ENCODE data around the gene PAXX.

Gene PAXX

DNA sequence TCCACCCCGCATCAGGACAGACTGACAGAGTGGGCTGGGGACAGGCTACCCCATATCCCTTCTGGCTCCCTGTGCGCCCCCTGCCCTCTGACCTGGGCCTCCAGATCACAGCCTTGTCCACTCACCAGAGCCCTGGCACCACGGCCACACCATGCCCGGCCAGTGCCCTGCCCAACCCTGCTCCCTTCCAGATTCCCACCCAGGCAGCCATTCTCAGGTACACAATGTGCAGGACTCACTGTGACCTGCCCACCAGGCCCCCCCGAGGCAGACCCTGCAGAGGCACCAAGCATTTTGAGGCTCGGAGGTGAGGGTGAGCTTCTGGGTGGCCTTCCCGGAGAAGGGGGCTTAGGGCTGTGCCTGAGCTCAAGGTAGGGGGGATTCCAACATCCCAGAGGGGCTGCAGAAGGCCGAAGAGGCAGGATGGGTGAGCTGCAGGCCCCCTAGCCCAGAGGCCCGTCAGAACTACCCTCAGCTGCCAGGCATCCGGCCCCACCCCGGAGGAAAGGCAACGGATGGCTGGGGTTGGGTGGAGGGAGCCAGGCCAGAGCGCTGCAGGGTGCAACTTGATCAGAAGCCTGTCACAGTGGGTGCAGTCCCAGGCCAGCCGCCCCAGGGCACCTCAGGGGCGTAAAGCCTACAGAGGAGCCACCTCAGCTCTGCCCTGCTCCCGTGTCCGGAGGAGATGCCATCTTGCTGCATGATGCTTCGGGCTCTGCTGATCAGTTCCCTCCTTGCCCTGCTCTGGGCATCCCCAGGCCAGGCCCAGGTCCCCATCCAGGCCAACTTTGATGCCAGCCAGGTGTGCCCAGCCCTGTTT, 9.8 kb upstream of the PAXX start, which contains the start of gene LCNL1:
Gene LCNL1 (plus strand): TSS at position 762 of the 820 bp plus-strand sequence. CDS start 594 bp downstream, outside the sequence.
- DNase-seq (ENCODE audit: low read depth, low spot score): no peak

DNA sequence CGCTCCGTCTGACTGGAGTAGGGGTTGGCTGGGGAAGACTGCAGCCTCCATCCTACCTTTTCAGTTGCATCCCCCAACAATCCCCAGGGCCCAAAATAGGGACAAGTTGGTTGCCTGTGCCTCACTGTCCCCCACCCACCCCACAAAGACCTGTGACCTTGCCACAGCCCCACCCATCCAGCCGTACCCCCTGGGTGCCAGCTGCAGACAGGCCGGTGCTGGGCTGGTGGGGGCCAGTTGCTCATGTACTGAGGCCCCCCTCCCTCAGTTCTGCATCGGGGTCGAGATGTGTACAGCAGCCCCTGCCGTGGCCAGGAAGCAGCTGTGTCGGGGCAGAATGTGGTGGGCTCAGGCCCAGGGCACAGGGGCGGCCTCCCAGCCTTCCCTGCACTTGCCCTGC, 9.1 kb upstream of the PAXX start:
- no peak for DNase-seq (ENCODE audit: low read depth, low spot score)

DNA sequence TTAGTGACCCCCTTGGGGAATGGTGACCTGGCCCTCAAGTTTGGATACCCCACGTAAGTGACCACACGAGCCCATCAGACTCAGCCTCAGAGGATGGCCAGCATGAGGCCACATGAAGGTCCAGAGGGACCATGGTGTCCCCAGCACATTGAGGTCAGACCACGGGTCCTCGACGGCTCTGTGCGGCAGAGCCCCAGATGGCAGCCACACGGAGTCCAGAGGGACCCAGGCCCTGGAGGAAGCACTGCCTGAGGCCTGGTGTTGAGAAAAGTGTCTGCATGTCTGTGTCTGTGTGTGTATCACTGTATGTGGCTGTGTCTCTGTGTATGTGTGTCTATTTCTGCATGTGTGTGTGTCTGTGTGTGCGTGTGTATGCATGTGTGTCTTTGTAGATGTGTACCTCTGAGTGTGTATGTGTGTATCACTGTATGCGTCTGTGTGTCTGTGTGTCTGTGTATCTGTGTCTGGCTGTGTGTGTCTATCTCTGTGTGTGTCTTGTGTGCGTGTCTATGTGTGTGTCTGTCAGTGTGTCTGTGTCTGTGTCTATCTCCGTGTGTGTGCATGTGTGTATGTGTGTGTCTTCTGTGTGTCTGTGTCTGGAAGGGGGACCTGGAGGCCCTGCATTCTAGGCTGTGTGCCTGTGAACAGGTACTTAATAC, 8.4 kb upstream of the PAXX start:
- no peak for DNase-seq (ENCODE audit: low read depth, low spot score)

DNA sequence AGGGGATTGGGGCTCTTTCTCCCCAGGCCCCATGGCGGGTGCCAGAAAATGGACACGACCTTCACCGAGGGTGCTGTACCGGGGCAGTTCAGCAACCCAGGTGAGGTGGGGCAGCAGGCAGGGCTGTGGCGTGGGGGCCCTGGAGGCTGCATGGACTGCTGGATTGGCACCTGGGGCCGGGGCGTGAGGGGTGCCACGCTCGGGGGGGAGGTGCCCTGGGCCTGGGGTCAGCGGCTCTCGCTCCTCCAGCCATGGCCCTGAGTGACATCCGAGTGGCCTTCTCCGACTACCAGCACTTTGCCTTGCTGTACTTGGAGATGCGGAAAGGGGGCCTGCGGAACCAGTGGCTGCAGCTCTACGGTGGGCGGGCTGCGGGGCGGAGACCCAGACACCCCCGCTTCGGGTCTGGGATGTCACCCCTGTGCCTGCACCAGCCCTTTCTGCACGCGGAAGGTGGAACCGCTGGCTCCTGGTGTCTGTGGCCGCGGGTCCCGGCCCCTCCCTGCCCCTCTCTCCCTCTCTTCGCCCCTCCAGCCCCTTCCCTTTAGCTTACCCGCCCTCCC, 7.7 kb upstream of the PAXX start:
- DNase-seq (ENCODE audit: low read depth, low spot score): no peak

DNA sequence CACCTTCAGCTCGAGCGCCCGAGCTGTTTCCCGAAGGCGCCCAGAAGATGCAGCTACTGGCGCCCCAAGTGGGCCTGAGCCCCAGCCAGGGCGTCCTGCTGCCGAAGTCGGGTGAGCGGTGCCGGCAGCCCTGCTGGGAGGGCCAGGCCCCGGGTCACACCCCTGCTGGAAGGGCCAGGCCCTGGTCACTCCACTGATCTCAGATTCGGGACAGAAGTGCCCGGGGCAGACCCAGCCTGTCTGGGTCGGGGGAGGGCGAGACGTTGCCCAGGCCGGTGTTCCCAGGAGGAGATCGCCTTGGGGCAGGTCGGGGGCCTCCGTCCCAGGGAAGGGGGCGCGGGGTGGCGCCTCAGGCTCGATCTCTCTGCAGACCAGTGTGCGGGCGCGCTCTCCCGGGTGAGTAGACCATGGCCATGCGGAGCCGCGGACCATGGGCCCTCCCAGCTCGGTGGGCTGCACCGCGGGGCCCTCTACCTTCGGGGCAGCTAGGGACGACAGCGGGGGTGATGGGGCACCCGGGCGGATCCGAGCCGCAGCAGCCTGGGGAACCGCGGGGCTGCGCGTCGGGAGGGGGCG, 7.1 kb upstream of the PAXX start:
- no peak for DNase-seq (ENCODE audit: low read depth, low spot score)

DNA sequence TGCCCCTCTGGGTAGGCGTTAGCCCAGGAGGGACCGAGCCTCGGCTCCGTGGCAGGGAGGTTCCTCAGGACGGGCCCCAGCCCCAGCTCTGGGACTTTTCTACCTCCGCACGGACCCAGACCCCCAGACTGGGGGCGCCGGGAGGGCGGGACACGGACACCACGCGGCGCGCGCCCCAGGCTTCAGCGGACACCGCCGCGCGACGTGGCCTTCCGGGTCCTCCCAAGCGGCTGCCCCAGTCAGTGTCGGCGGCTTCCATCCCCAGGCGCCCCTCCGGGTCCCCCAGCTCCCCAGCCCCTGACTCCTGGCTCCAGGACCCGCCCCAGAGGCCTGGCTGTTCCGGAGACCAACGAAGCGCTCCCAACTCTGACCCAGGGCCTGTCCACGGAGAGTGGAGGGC, 6.4 kb upstream of the PAXX start:
- no peak for DNase-seq (ENCODE audit: low read depth, low spot score)

DNA sequence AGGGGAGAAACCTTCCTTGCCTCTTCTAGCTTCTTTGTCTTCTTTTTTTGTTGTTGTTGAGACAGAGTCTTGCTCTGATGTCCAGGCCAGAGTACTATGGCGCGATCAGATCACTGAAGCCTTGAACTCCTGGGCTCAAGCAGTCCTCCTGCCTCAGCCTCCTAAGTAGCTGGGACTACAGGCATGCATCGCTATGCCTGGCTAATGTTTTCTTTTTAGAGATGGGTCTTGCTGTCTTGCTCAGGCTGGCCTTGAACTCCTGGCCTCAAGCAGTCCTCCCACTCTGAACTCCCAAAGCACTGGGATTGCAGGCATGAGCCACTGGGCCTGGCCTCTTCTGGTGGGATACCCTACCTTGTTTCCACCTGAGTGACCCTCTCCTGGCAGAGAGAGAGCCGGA, 3.4 kb upstream of the PAXX start:
- no peak for DNase-seq (ENCODE audit: low read depth, low spot score)

DNA sequence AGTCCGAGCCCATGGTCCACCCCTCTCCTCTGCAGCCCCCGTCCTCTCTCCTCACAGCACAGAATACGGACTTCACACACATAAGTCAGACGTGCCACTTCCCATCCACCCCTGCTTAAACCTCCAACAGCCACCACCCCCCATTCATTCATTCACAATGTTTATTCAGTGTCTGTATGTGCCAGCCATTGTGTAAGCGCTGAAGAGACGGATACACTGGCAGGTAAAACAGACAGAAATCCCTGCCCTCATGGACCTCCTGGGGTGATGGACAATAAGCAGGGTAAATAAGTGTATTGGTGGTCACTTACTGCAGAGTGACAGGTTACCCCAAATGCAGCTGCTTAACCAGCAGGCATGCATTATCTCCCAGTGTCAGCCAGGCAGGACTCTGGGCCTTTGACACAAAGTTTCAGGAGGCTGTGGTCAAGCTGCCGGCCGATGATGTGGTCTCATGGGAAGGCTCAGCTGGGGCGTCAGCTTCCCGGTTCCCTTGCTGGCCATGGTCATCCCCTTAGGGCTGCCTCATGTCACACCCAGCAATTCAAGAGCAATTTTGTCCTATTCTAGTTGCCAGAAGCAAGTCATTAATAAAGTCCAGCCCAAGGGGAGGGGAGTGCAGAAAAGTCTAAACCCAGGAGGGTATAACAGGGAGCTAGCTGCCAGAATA, 1.8 kb upstream of the PAXX start:
- DNase-seq (ENCODE audit: low read depth, low spot score): no peak

DNA sequence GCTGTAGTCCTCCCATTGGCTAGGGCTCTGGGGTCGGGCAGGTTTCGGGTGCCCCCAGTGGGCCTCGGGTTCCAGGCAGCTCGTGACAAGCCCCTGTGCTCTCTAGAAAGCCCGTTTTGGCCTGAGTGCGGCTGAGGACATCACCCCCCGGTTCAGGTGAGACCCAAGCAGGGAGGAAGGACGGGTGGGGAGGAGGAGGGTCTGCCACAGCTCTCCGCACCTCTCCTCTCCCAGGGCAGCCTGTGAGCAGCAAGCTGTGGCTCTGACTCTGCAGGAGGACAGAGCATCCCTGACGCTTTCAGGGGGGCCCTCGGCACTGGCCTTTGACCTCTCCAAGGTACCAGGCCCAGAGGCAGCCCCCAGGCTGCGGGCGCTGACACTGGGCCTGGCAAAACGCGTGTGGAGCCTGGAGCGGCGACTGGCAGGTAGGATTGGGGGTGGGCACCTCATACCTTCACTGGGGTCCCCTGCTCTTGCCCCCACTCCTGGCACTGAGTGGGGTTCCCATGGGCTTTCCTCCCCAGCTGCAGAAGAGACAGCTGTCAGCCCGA, 672 bp downstream of the PAXX start:
- no peak for DNase-seq (ENCODE audit: low read depth, low spot score)

DNA sequence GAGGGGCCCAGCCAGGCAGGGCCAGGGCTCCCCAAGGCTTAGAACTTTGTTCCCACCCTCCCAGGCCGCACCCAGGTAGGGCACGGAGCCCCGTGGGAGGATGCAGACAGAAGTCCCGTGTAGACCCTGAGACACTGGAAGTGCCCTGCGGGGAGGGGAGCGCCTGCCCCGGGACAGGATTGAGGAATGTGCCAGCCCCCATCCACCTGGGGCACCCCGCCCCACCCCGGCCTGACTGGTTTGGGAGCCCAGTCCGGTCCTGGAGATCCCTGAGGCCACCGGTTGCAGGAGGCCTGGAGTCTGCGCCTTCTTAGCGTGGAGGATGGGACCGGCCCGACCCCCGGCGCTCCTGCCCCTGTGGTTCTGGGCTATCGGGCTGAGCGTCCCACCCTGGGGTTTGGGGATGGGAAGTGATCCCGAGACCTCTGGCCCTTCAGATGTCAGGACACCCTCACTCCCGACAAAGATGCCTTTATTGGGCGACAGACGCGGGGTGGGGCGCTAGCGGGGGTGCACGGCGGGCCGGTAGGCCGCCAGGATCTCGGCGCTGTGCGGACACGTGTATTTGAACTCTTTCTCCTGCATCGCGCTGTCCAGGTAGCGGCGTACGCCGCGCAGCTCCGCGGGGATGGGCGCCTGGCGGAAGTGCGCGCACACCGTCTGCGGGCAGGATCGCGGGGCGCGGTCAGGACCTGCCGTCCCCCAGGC, 2.1 kb downstream of the PAXX start:
- no peak for DNase-seq (ENCODE audit: low read depth, low spot score)

DNA sequence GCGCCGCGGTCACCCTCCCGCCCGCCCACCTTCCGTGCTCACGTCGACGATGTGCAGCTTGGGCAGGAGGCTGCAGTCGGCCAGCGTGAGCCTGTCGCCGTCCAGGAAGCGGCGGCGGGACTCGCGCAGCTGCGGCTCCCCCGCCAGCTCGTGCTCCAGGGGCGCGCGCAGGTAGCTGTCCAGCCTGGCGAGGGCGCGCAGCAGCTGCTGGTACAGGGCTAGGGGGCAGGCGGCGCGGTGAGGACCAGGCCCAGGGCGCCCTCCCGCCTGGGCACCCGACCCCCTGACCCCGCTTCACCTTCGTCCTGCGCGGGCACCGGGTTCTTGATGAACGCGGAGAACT, 2.6 kb downstream of the PAXX start:
- DNase-seq (ENCODE audit: low read depth, low spot score): no peak

DNA sequence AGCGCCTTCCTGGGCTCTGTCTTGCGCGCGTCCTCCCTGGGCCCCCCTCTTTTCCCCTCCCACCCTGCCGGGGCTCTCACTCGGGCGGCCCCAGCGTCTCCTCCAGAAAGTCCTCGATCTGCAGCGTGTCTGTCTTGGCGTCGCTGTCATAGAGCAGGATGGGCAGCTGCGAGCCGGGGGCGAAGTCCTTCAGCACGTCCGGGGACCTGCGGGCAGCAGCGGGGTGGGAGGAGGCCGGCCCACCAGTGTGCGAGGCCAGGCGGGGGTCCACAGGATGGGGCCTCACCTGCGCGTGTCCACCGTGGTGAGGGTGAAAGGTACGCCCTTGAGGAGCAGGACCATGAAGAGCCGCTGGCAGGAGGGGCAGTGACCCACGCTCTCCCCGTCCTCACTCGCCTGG, 3.1 kb downstream of the PAXX start:
- no peak for DNase-seq (ENCODE audit: low read depth, low spot score)

DNA sequence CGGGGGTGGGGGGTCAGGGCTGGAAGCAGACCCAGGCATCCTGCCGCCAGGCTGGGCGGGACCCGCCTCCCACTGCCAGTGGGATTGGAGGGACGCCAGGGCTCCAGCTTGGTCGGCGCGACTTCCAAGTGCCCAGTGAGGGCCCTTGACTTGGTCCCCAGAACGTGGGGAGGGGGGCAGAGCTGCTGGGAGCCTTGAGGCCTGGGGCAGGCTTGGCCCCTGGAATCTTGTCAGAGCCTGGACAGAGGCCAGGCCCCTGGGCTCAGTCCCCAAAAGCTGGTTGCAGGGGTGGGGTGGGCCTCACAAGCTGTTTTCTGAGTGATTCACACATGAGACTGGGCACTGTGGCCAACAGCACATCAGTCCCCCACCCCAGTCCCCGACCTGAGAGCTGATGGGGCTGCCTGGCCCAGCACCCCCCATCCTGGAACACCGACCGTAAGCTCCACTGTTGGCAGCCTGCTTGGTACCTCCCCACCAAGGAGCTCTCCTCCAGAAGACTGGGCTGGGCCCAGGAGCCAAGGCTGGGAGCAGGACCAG, 3.6 kb downstream of the PAXX start:
- no peak for DNase-seq (ENCODE audit: low read depth, low spot score)

DNA sequence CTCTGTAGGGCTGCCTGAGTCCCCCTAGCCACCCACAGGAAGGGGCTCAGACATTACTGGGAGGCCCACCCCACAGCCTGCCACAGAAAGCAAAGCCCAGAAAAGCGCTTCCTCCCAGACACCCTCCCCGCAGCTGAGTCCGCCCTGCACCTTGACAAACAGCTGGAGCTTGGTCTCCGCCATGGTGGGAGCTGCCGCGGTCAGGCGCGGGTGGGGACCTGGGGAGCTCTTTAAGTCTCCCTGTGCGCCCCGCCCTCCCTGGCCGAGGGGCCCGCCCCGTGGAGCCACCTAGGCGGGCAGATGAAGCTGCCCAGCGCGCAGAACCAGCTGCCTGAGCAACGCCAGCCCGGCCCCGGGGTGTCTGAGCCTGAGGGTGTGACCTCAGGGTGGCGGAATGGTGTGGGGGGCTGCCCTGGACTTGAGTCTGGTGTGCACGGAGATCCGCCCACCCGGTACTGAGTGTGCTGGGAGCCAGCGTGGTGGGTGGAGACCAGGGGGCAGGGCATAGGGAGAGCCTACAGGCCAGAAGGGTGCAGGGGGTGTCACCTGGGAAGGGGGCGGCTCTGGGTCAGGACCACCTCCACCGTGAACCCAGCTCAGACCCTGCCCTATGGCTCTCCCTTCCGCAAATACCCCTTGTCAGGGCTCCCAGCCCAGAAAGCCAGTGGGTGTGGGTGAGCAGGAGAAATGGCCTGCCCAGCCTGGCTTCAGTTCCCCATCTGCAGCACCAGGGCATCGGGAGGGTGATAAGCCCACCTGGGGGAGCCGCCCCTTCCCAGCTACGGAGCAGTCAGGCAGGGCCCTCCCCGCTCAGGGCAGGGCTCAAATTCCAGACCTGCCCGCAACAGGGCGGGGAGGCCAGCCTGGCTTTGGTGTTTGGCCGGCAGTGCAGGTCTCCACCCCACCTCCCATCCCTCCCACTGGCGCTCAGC, 4.4 kb downstream of the PAXX start, which contains the start of gene CLIC3:
Gene CLIC3 (minus strand): TSS at position 208 of the 932 bp plus-strand sequence. CDS start 25 bp downstream, at position 183.
- no peak for DNase-seq (ENCODE audit: low read depth, low spot score)

DNA sequence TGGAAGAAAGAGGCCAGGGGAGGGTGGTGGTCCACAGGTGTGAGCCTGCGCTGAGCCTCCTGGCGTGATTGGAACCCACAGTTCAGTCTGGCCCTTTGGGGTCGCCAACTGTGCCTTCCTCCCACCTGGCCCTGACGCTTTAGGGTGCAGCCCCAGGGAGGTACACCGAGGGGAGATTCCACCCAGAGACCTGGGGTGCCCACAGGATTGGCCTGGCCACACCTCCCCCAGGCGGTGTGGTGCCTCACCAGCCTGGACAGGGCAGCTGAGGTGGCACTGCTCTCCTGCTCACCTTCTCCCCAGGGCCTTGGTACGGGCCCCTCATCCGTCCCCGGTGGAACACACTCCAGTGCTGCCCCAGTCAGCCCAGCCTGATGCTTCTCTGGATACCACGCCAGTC, 5.1 kb downstream of the PAXX start:
- DNase-seq (ENCODE audit: low read depth, low spot score): no peak

DNA sequence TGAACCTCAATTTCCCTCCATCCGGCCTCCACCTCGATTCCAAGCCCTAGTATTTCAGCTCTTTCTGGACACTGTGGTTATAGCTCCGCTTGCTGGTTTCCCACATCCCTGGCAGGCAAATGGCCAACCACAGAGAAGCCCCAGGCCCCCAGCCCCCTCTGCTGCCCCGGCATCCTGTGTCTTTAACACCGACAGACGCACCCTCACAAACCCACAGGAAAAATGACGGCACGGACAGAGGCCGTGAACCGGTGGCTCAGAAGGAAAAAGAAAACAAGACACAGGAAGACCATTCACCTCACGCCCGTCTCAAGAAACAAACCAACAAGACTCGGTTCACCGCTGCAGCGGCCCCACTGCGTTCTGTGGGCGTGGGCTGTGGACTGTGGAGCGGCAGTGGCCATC, 5.6 kb downstream of the PAXX start:
- DNase-seq (ENCODE audit: low read depth, low spot score): no peak

DNA sequence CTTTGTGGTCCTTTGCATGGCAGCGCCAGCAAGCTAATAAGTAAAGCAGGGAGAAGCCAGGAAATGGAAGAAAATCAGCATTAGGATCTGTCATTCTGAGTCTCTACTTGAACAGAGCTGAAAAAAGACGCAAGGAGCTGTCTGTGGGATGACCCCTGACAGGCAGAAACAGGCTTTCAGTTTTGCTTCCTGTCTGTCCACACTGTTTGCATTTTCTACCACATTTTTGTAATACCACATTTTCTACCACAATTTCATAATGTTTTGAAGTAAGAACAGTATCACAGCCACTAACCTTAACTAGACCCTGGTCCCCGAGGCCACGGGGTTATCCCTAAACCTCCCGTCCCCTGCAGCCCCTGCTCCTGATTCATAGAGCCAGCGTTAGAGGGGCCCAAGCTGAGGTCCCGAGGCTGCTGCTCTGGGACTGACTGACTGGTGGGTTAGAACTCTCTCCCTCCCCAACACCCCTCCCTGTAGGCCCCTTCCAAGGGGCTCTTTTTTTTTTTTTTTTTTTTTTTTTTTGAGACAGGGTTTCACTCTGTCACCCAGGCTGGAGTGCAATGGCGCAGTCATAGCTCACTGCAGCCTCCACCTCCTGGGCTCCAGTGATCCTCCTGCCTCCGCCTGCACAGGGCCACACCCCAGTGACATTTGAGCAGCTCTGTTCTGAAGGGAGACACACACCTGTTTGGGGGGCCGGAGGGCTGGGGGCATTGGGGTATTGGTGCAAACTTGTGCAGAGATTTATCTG, 8.1 kb downstream of the PAXX start:
- DNase-seq (ENCODE audit: low read depth, low spot score): no peak

DNA sequence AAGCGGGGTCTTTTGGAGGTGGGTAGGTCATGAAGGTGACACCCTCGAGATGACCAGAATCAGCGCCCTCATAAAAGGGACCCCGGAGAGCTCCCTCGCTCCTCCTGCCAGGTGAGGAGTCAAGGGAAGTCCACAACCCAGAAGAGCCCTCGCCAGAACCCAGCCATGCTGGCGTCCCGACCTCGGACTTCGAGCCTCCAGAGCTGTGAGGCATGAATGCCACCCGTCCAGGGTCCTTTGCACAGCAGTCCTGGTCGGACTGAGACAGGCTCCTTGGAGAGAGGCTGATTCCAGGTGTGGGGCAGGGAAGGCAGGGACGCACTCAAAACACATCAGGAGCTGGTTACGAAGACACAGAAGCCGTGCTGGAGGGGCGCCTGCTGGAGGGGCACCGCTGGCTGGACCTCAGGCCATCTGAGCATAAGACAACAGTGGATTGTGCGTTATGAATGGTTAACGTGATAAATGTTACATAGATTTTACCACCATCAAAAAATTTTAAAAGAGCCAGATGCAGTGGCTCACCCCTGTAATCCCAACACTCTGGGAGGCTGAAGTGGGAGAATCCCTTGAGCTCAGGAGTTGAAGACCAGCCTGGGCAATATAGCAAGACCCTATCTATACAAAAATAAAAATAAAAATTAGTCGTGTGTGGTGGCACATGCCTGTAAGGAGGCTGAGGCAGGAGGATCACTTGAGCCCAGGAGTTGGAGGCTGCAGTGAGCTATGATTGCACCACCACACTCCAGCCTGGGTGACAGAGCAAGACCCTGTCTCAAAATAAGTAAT, 9.8 kb downstream of the PAXX start:
- DNase-seq (ENCODE audit: low read depth, low spot score): no peak
